ENCODE data around the gene CDH23. TPM values are rescaled to one million over a fixed set of nuclear protein-coding genes. Genes with fewer than 3 reads are reported as not detected.
A peak's percentile ranks its signal among the peaks of the same experiment; 100 is the strongest.

CDH23 gene
- polyA plus RNA-seq, 2 of the 4 experiments (the other 2 are of a cell fraction), result 1.1 to 2.3 TPM

DNA sequence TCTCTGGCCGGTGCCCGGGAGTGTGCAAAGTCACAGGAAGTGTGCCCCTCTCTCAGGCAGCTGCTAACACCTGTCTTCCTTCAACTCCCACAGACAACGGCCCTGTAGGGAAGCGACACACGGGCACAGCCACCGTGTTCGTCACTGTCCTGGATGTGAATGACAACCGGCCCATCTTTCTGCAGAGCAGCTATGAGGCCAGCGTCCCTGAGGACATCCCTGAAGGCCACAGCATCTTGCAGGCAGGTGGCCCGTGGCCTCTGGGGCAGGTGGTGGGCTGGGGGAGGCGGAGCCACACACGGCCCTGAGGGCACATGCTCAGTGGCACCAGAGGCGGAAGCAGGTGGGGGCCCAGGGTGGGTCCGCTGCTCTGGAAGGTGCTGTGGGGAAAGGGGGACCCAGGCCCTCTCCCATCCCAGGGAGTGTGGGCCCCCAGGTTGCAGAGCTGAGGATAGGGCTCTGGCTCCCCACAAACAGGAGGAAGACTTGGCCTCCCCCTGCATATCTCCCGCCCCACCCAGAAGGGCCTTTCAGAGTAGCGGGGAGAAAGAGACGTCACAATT, 315.9 kb downstream of the CDH23 start:
- no peak overlapping the region for H3K4me3 ChIP-seq
- ChIA-PET CTCF (interaction anchor here (0.6 to 3.0 kb wide), 8 partner anchors 12 to 399 kb away, joined by 3 to 17 read pairs (median 4); partner anchors contain the start of gene VSIR), POLR2A (interaction anchor here (0.6 to 0.9 kb wide), 2 partner anchors 147 to 394 kb away, joined by 3 read pairs; partner anchors contain the start of gene SLC29A3)
- ATAC-seq, result no peak
- peaks cover 21% of the 10 kb centered on the region for H3K4me1 ChIP-seq
- FAIRE-seq, result no peak
- WGBS (ENCODE audit: missing lambda C conversion rate), result 91% methylated on average over 17 of the region's 17 CpGs
- no peaks in the 10 kb centered on the region for H3K9me3 ChIP-seq
- TF ChIP-seq PHF8 (IDR thresholded peaks at IDR 0.05; ENCODE audit: borderline replicate concordance, low read depth) (no peak), HOXA7 (CRISPR knock-in tag; IDR thresholded peaks at IDR 0.05) (no peak), NR3C1 (IDR thresholded peaks at IDR 0.05) (no peak), ZC3H11A (IDR thresholded peaks at IDR 0.05) (no peak), RCOR1 (IDR thresholded peaks at IDR 0.05; ENCODE audit: low read depth, low read length) (no peak), RARB (CRISPR knock-in tag; IDR thresholded peaks at IDR 0.05) (no peak)
- TF ChIP-seq, protein P1, sequence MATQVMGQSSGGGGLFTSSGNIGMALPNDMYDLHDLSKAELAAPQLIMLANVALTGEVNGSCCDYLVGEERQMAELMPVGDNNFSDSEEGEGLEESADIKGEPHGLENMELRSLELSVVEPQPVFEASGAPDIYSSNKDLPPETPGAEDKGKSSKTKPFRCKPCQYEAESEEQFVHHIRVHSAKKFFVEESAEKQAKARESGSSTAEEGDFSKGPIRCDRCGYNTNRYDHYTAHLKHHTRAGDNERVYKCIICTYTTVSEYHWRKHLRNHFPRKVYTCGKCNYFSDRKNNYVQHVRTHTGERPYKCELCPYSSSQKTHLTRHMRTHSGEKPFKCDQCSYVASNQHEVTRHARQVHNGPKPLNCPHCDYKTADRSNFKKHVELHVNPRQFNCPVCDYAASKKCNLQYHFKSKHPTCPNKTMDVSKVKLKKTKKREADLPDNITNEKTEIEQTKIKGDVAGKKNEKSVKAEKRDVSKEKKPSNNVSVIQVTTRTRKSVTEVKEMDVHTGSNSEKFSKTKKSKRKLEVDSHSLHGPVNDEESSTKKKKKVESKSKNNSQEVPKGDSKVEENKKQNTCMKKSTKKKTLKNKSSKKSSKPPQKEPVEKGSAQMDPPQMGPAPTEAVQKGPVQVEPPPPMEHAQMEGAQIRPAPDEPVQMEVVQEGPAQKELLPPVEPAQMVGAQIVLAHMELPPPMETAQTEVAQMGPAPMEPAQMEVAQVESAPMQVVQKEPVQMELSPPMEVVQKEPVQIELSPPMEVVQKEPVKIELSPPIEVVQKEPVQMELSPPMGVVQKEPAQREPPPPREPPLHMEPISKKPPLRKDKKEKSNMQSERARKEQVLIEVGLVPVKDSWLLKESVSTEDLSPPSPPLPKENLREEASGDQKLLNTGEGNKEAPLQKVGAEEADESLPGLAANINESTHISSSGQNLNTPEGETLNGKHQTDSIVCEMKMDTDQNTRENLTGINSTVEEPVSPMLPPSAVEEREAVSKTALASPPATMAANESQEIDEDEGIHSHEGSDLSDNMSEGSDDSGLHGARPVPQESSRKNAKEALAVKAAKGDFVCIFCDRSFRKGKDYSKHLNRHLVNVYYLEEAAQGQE (IDR thresholded peaks at IDR 0.05), result no peak
- TF ChIP-seq, protein P2, sequence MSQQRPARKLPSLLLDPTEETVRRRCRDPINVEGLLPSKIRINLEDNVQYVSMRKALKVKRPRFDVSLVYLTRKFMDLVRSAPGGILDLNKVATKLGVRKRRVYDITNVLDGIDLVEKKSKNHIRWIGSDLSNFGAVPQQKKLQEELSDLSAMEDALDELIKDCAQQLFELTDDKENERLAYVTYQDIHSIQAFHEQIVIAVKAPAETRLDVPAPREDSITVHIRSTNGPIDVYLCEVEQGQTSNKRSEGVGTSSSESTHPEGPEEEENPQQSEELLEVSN (IDR thresholded peaks at IDR 0.05; ENCODE audit: borderline replicate concordance, low read depth), result no peak
- TF ChIP-seq, protein P3, sequence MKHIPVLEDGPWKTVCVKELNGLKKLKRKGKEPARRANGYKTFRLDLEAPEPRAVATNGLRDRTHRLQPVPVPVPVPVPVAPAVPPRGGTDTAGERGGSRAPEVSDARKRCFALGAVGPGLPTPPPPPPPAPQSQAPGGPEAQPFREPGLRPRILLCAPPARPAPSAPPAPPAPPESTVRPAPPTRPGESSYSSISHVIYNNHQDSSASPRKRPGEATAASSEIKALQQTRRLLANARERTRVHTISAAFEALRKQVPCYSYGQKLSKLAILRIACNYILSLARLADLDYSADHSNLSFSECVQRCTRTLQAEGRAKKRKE (CRISPR knock-in tag; IDR thresholded peaks at IDR 0.05; ENCODE audit: low read depth), result no peak
- TF ChIP-seq, protein P4, sequence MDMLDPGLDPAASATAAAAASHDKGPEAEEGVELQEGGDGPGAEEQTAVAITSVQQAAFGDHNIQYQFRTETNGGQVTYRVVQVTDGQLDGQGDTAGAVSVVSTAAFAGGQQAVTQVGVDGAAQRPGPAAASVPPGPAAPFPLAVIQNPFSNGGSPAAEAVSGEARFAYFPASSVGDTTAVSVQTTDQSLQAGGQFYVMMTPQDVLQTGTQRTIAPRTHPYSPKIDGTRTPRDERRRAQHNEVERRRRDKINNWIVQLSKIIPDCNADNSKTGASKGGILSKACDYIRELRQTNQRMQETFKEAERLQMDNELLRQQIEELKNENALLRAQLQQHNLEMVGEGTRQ (IDR thresholded peaks at IDR 0.05), result no peak
- H3K27ac ChIP-seq, result peak overlapping the region in 1 of 2 experiments; percentile 74; a peak in 2 of 6 replicates
- DNase-seq (ENCODE audit: low read depth in 1 of 2, low spot score in 1 of 2), result no peak
- H3K4me2 ChIP-seq, result no peak overlapping the region

DNA sequence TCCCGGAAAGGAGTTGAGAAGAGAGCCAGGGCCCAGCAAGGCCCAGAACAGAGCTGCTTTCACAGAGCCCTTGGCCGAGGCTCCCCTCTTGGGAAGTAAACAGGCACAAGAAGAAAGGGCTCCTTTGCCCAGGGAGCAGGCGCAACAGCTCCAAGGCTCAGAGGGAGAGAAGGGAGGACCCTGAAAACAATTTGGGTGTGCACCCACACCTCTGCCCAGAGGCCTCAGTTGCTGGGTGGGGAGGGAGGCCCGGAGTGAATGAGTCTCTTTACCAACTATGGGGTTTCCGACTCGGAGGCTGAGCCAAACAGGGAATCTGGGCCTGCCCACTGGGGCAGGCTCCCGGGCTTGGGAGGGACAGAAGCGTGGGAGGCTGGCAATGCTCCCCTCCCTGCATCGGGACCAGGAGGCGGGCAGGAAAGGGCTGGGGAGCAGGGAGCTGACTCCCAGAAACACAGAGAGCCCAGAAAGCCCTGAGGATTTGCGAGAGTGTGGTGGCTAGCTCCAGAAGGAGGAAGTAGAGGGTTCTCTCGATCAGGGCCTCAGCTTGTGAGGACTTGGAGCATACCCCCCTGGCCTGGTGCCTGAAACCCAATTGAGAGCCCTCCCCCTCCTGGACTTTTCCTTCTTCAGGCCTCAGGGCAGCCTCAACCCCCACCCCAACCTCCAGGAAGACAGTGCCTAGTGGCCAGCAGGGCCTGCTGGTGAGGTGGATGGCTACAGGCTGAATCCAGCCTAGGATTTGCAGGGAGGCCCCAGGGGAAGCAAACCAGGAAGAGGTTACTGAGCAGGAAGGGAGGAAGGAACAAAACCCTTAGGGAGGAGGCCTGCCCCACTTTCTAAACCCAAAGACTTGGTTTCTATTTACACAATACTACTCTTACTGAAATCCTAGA, 316.7 kb downstream of the CDH23 start:
- Histone ChIP-seq H3K4me1 (peaks cover 19% of the 10 kb centered on the region), H3K27ac (peak overlapping the region; percentile 32 to 74; a peak in 4 of 6 replicates), H3K9me3 (no peaks in the 10 kb centered on the region), H3K4me3 (no peak overlapping the region), H3K4me2 (no peak overlapping the region)
- FAIRE-seq (no peak), DNase-seq (ENCODE audit: low read depth in 1 of 2, low spot score in 1 of 2) (no peak), ATAC-seq (peak; percentile 19 to 58; a peak in 4 of 6 replicates)
- ChIA-PET POLR2A (interaction anchor here (0.6 kb wide), 2 partner anchors 54 to 146 kb away, joined by 3 read pairs; no protein-coding TSS in a partner anchor), CTCF (interaction anchor here (0.6 to 5.3 kb wide), 11 partner anchors 7 to 513 kb away, joined by 3 to 42 read pairs (median 5); partner anchors contain the start of gene VSIR)
- 82% methylated on average over 12 of the region's 12 CpGs for WGBS (ENCODE audit: missing lambda C conversion rate)
- TF ChIP-seq, protein P3 (CRISPR knock-in tag; IDR thresholded peaks at IDR 0.05; ENCODE audit: low read depth), result no peak
- TF ChIP-seq, protein P5, sequence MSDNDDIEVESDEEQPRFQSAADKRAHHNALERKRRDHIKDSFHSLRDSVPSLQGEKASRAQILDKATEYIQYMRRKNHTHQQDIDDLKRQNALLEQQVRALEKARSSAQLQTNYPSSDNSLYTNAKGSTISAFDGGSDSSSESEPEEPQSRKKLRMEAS (IDR thresholded peaks at IDR 0.05), result no peak
- TF ChIP-seq ZFP36 (IDR thresholded peaks at IDR 0.05; ENCODE audit: borderline replicate concordance, partially characterized antibody), result no peak
- no peak for TF ChIP-seq JUNB (IDR thresholded peaks at IDR 0.05)
- TF ChIP-seq EHMT2 (IDR thresholded peaks at IDR 0.05; ENCODE audit: low read depth), result no peak
- TF ChIP-seq, protein P6, sequence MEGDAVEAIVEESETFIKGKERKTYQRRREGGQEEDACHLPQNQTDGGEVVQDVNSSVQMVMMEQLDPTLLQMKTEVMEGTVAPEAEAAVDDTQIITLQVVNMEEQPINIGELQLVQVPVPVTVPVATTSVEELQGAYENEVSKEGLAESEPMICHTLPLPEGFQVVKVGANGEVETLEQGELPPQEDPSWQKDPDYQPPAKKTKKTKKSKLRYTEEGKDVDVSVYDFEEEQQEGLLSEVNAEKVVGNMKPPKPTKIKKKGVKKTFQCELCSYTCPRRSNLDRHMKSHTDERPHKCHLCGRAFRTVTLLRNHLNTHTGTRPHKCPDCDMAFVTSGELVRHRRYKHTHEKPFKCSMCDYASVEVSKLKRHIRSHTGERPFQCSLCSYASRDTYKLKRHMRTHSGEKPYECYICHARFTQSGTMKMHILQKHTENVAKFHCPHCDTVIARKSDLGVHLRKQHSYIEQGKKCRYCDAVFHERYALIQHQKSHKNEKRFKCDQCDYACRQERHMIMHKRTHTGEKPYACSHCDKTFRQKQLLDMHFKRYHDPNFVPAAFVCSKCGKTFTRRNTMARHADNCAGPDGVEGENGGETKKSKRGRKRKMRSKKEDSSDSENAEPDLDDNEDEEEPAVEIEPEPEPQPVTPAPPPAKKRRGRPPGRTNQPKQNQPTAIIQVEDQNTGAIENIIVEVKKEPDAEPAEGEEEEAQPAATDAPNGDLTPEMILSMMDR (IDR thresholded peaks at IDR 0.05), result no peak
- TF ChIP-seq, protein P1 (IDR thresholded peaks at IDR 0.05), result no peak
- TF ChIP-seq HEYL (CRISPR knock-in tag; IDR thresholded peaks at IDR 0.05), result no peak
- no peak for TF ChIP-seq RARB (CRISPR knock-in tag; IDR thresholded peaks at IDR 0.05)
- TF ChIP-seq ZC3H11A (IDR thresholded peaks at IDR 0.05), result no peak
- TF ChIP-seq MYC (IDR thresholded peaks at IDR 0.05; ENCODE audit: borderline replicate concordance, low read length), result no peak
- TF ChIP-seq KDM5A (IDR thresholded peaks at IDR 0.05), result no peak
- TF ChIP-seq CHD2 (IDR thresholded peaks at IDR 0.05; ENCODE audit: low read length, partially characterized antibody), result no peak

Data from A549 (cell line).